Kidney (tissue), 14 donors: ENCODE data around the gene XRCC4. TPM values are rescaled to one million over a fixed set of nuclear protein-coding genes. Genes with fewer than 3 reads are reported as not detected.

ENCODE experiments used
- DNase-seq, 5 donors: peaks; one replicate each; pipeline ENCODE4 v3.0.0-alpha.2; 2013 to 2020
- FAIRE-seq: peaks from 2 replicates; lab custom pipeline; 2012; peaks lifted over from hg19 to GRCh38; lab: Jason Lieb, UNC
- H3K27ac ChIP-seq, 2 donors: one replicate each; pipeline ENCODE4 v1.7.0; 2013; ENCODE audit warnings: low read depth in 2 of 2, low read length in 2 of 2, inconsistent platforms in 1 of 2
- H3K27me3 ChIP-seq: one replicate; pipeline ENCODE4 v1.7.1; 2013; ENCODE audit warnings: low read length, inconsistent platforms; ENCODE audit not compliant: control insufficient read depth, insufficient read depth
- H3K36me3 ChIP-seq, 3 donors: one replicate each; pipeline versions ENCODE4 v1.7.0 to v1.7.1; 2013; ENCODE audit warnings: low read length in 3 of 3, control low read depth in 1 of 3, inconsistent platforms in 1 of 3; ENCODE audit not compliant: insufficient read depth in 3 of 3, control insufficient read depth in 2 of 3
- H3K4me1 ChIP-seq, 3 donors: one replicate each; pipeline versions ENCODE4 v1.7.0 to v1.7.1; 2013; ENCODE audit warnings: low read length in 3 of 3, inconsistent platforms in 1 of 3, low read depth in 1 of 3; ENCODE audit not compliant: control insufficient read depth in 2 of 3, insufficient read depth in 2 of 3
- H3K4me3 ChIP-seq, 3 donors: one replicate each; pipeline versions ENCODE4 v1.7.0 to v1.8.1; 2013; ENCODE audit warnings: low read length in 3 of 3, control low read depth in 1 of 3, inconsistent platforms in 1 of 3
- H3K9ac ChIP-seq, 3 donors: one replicate each; pipeline versions ENCODE4 v1.7.0 to v1.7.1; 2013; ENCODE audit warnings: low read length in 3 of 3, control low read depth in 1 of 3, inconsistent platforms in 1 of 3
- H3K9me3 ChIP-seq, 3 donors: one replicate each; pipeline versions ENCODE4 v1.7.0 to v1.7.1; 2013; ENCODE audit warnings: low read length in 3 of 3, control low read depth in 1 of 3, inconsistent platforms in 1 of 3; ENCODE audit not compliant: control insufficient read depth in 2 of 3, insufficient read depth in 1 of 3
- CTCF ChIP-seq: IDR thresholded peaks from 3 replicates; pipeline ENCODE4 v1.5.1; 2012; ENCODE audit warnings: mild to moderate bottlenecking, moderate library complexity, borderline replicate concordance; ENCODE audit not compliant: insufficient read depth; ENCODE audit errors: extremely low read depth
- intact Hi-C: fragments of 100-400 bp; cut with DNase I; formaldehyde crosslinking; loops from one replicate; pipeline ENCODE4 v1.11.1; 2022
- polyA plus RNA-seq: library from polyadenylated mRNA; stranded (reverse); fragments of 350-450 nt; fragmentation: Illumina TruSeq; extraction: RNeasy Lipid Tissue Mini Kit (QIAGEN cat#74804); gene quantifications from one replicate; pipeline ENCODE4 v1.2.3, GENCODE V29; 2014; ENCODE audit warnings: low read depth, low replicate concordance; ENCODE audit not compliant: insufficient read depth
- total RNA-seq: library from RNA; stranded (reverse); fragmentation: NEBNext Ultra II Directional; extraction: Animal tissue kit (Norgen Biotek cat#: 25700); gene quantifications from one replicate; pipeline ENCODE4 v1.2.1, GENCODE V29; 2021
- donor health status: control.
- donor health status: control.
- donor health status: control.
- donor health status: control.
- donor health status: control.
- donor health status: DM: yes; HTN: yes; CAD: no.
- donor health status: Normal renal cell carcinoma (clear cell type).

XRCC4 gene
- total and polyA plus RNA-seq, 2 donors from 2014 or later, result 8.5 to 9.4 TPM

GRCh38 chr5:83368319-83368718 is 291.0 kb downstream of the XRCC4 start:
- no peaks in the 10 kb centered on the region for H3K27me3 ChIP-seq
- H3K4me1 ChIP-seq, result no peaks in the 10 kb centered on the region
- FAIRE-seq, result no peak
- no peak overlapping the region for H3K4me3 ChIP-seq
- no peaks in the 10 kb centered on the region for H3K36me3 ChIP-seq
- TF ChIP-seq CTCF, result no peak
- intact Hi-C loops, result no loop called here
- DNase-seq, result no peak
- H3K27ac ChIP-seq, result no peak overlapping the region
- H3K9me3 ChIP-seq, result no peaks in the 10 kb centered on the region
- H3K9ac ChIP-seq, result no peak overlapping the region

GRCh38 chr5:83368835-83369234 is 291.5 kb downstream of the XRCC4 start:
- Histone ChIP-seq H3K9ac (no peak overlapping the region), H3K27me3 (no peaks in the 10 kb centered on the region), H3K4me1 (no peaks in the 10 kb centered on the region), H3K4me3 (no peak overlapping the region), H3K9me3 (no peaks in the 10 kb centered on the region), H3K27ac (no peak overlapping the region), H3K36me3 (no peaks in the 10 kb centered on the region)
- no peak for DNase-seq
- no peak for TF ChIP-seq CTCF
- intact Hi-C loops, result no loop called here
- FAIRE-seq, result no peak

- H3K9me3 ChIP-seq, result no peaks in the 10 kb centered on the region
- H3K36me3 ChIP-seq, result no peaks in the 10 kb centered on the region
- H3K27ac ChIP-seq, result no peak overlapping the region
- DNase-seq (no peak), FAIRE-seq (no peak)
- intact Hi-C loops, result no loop called here
- no peaks in the 10 kb centered on the region for H3K4me1 ChIP-seq
- no peak for TF ChIP-seq CTCF
- no peak overlapping the region for H3K4me3 ChIP-seq
- no peaks in the 10 kb centered on the region for H3K27me3 ChIP-seq
- H3K9ac ChIP-seq, result no peak overlapping the region
Measured at GRCh38 chr5:83370957-83371356, 293.6 kb downstream of the XRCC4 start.

- H3K36me3 ChIP-seq, result no peaks in the 10 kb centered on the region
- FAIRE-seq (no peak), DNase-seq (peak in 1 of 5 donors; percentile 9)
- no peak overlapping the region for H3K27ac ChIP-seq
- H3K4me3 ChIP-seq, result no peak overlapping the region
- no peaks in the 10 kb centered on the region for H3K9me3 ChIP-seq
- intact Hi-C loops, result no loop called here
- no peak overlapping the region for H3K9ac ChIP-seq
- no peaks in the 10 kb centered on the region for H3K4me1 ChIP-seq
- H3K27me3 ChIP-seq, result no peaks in the 10 kb centered on the region
- no peak for TF ChIP-seq CTCF
Measured at GRCh38 chr5:83371726-83372125, 294.4 kb downstream of the XRCC4 start.
